Tibial nerve (tissue), 3 donors: Measurements from ENCODE around the gene GPR108.

Source experiments
- CTCF ChIP-seq, 5 experiments: fragments of 200-600 bp in 3 of 5; fragments of 450-650 bp in 2 of 5; sonication (generic) in 3 of 5; IDR thresholded peaks; one replicate each; pipeline ENCODE4 v1.5.1; 2016 to 2019; ENCODE audit warnings: antibody characterized with exemption in 5 of 5, mild to moderate bottlenecking in 3 of 5, moderate library complexity in 2 of 5
- POLR2A ChIP-seq, 2 donors: fragments of 450-650 bp; IDR thresholded peaks; one replicate each; pipeline ENCODE4 v1.6.1; 2017; ENCODE audit warnings: antibody characterized with exemption in 2 of 2, mild to moderate bottlenecking in 2 of 2, moderate library complexity in 2 of 2

DNA sequence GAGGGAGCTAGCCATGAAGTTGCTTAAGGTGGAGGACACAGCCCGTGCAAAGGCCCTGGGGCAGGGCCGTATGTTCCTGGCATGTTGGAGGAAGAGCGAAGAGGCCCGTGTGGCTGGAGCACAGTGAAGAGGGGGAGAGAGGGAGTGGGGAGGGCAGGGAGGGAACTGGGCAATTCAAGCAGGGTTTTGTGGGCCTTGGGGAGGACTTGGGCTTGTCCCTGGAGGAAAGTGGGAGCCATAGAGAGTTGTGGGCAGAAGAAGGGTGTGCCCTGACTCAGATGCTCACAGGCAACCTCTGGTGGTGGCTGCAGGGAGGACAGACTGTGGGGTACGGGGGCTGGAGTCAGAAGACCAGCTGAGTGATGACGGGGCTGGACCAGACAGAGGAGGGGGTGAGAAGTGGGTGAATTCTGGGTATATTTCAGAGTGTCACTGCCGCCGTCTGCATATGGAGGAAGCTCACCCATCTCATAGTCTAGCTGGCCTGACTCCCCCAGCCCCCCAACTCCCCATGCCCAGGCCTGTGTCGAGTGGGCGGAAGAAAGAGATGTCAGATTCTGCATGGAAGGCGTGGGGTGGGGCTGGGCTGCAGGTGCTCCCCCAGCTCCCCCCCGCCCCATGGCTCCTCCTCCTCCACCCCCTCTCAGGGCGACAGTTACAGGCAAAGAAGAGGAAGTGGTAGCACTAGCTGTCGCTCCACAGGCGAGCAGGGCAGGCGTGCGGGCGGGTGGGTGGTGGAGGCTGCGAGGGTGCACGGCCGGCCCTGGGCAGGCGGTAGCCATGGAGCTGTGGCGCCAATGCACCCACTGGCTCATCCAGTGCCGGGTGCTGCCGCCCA lies 34.9 kb upstream of the GPR108 start, which contains the start of gene VAV1:
- no peak for TF ChIP-seq CTCF (IDR thresholded peaks at IDR 0.05)
- no peak for TF ChIP-seq POLR2A (IDR thresholded peaks at IDR 0.05)
